ENCODE data around the gene OR51T1. TPM values are rescaled to one million over a fixed set of nuclear protein-coding genes. Genes with fewer than 3 reads are reported as not detected.

The OR51T1 gene
- total RNA-seq, 4 donors from 2014 or later, result not detected

DNA sequence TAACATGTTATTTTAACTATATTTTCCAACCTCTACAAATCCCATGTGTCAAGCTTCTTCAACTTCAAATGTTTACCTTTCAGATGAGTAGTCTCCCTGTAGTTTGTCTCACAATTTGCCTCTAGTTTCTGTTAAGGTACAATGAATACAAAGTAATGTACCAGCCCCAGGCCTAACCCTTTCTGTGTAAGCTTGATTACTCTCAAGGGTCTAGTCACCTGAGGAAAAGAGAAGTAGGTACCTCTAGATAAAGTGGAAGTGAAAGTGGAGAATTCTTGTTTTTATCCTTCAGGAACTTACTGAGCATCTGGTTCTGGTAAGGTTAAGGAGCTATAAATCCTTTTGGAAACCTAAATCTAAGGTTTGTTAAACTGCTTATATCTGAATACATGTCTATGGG lies 21.8 kb downstream of the OR51T1 start, which contains the start of gene OR51A7:
OR51A7 (plus strand) TSS at position 300 of the 400 bp plus-strand sequence. CDS start 3,587 bp downstream, outside the sequence.
- Histone ChIP-seq H3K4me1 (no peaks in the 10 kb centered on the region), H3K27ac (no peak within 1 kb of the TSS), H3K36me3 (no peaks in the 10 kb centered on the region), H3K27me3 (no peaks in the 10 kb centered on the region), H3K9me3 (no peaks in the 10 kb centered on the region), H3K4me3 (no peak within 1 kb of the TSS)
- TF ChIP-seq, protein P1, sequence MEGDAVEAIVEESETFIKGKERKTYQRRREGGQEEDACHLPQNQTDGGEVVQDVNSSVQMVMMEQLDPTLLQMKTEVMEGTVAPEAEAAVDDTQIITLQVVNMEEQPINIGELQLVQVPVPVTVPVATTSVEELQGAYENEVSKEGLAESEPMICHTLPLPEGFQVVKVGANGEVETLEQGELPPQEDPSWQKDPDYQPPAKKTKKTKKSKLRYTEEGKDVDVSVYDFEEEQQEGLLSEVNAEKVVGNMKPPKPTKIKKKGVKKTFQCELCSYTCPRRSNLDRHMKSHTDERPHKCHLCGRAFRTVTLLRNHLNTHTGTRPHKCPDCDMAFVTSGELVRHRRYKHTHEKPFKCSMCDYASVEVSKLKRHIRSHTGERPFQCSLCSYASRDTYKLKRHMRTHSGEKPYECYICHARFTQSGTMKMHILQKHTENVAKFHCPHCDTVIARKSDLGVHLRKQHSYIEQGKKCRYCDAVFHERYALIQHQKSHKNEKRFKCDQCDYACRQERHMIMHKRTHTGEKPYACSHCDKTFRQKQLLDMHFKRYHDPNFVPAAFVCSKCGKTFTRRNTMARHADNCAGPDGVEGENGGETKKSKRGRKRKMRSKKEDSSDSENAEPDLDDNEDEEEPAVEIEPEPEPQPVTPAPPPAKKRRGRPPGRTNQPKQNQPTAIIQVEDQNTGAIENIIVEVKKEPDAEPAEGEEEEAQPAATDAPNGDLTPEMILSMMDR (IDR thresholded peaks at IDR 0.05), result no peak
- TF ChIP-seq POLR2A (IDR thresholded peaks at IDR 0.05), result no peak
- intact Hi-C loops (cut with DNase I), result no loop called here
- no peak for DNase-seq

DNA sequence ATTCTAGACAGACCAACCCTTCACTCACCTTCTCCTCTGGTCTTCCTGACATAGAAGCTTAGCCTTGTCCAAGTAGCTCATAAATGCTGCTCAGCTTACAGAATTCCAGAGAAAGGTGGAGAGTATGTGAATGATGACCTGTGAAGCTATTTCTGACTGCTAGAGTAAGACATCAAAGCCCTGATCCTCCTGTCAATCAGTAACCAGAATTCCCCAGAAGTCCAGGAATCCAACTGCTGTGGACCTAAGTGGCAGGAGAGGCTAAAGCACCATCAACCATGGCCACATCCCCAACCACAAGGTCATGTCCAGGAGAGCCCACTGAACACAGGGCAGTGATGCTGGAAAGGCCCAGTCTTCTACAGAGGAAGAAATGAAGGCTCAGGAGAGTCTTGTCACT lies 34.9 kb downstream of the OR51T1 start:
- Histone ChIP-seq H3K4me1 (no peaks in the 10 kb centered on the region), H3K4me3 (no peak overlapping the region), H3K36me3 (no peaks in the 10 kb centered on the region), H3K27me3 (no peaks in the 10 kb centered on the region), H3K27ac (no peak overlapping the region), H3K9me3 (no peaks in the 10 kb centered on the region)
- no peak for TF ChIP-seq POLR2A (IDR thresholded peaks at IDR 0.05)
- TF ChIP-seq, protein P1 (IDR thresholded peaks at IDR 0.05), result no peak
- DNase-seq, result no peak
- intact Hi-C loops (cut with DNase I), result no loop called here

DNA sequence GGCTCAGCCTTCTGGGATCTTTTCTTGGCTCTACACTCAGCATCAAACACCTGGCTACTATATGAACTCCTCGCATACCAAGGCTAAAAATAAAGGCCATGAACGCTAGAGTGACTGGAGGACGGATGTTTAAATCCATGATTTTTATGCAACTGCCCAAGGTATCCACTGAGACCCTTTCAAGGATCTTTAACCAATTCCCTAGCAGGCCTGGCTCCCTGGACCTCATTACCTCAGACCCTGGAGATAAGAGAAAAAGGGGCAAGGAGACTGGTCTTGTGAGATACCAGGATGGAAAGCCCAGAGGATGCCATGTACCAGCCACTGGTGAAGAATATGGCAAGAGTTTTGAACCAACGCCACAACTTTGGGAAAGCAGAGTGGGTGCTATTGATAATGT lies 37.5 kb downstream of the OR51T1 start, which contains the start of gene OR51G2:
OR51G2 (minus strand) TSS at position 101 of the 400 bp plus-strand sequence. CDS start 3,687 bp downstream, outside the sequence.
- 31 to 71% methylated on average over 1 to 4 of the region's 4 CpGs for WGBS, 2 donors

DNA sequence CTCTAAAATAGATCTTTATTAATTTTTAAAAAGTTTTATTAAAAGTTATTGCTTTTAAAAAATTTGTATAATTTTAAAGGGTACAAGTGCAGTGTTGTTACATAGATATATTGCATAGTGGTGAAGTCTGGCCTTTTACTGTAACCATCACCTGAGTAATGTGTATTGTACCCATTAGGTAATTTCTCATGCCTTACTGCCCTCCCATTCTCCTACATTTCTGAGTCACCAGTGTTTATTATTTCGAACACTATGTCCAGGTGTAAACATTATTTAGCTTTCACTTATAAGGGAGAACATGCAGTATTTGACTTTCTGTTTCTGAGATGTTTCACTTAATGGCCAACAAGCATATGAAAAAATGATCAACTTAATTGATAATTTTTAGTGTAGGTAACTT lies 40.1 kb downstream of the OR51T1 start:
- no peak overlapping the region for H3K27ac ChIP-seq
- no peaks in the 10 kb centered on the region for H3K36me3 ChIP-seq
- no peaks in the 10 kb centered on the region for H3K27me3 ChIP-seq
- no peaks in the 10 kb centered on the region for H3K9me3 ChIP-seq
- TF ChIP-seq POLR2A (IDR thresholded peaks at IDR 0.05), result no peak
- TF ChIP-seq, protein P1 (IDR thresholded peaks at IDR 0.05), result no peak
- WGBS, 2 donors, result 31 to 62% methylated on average over 1 of the region's 1 CpG
- no peaks in the 10 kb centered on the region for H3K4me1 ChIP-seq
- H3K4me3 ChIP-seq, result no peak overlapping the region
- intact Hi-C loops (cut with DNase I), result no loop called here
- DNase-seq, result no peak

More for the DNA sequence above, 37.5 kb downstream of the OR51T1 start, which contains the start of gene OR51G2:
- intact Hi-C loops (cut with DNase I), result no loop called here
- Histone ChIP-seq H3K4me1 (no peaks in the 10 kb centered on the region), H3K36me3 (no peaks in the 10 kb centered on the region), H3K27me3 (no peaks in the 10 kb centered on the region), H3K4me3 (no peak within 1 kb of the TSS), H3K27ac (no peak within 1 kb of the TSS), H3K9me3 (no peaks in the 10 kb centered on the region)
- TF ChIP-seq POLR2A (IDR thresholded peaks at IDR 0.05), result no peak
- TF ChIP-seq, protein P1 (IDR thresholded peaks at IDR 0.05), result no peak
- DNase-seq, result no peak

DNA sequence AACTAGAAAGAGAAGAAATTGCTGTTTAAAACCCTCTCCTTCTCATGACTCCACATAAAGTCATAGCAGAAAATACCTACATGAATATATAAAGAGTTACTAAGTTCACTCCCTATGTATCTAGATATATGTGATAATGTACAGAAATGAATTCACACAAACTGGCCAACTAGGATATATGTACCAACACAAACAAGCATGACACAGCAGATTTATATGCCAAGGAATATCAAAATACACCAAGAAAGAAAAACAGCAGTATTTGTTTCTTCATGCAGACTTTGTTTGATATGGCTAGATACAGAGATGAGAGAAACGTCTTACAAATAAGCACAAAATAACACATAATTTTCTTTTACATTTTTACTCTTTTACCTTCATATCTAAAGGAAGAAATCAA lies 40.6 kb downstream of the OR51T1 start:
- Histone ChIP-seq H3K9me3 (no peaks in the 10 kb centered on the region), H3K27me3 (no peaks in the 10 kb centered on the region), H3K36me3 (no peaks in the 10 kb centered on the region), H3K4me3 (no peak overlapping the region), H3K27ac (no peak overlapping the region), H3K4me1 (no peaks in the 10 kb centered on the region)
- TF ChIP-seq, protein P1 (IDR thresholded peaks at IDR 0.05), result no peak
- no peak for TF ChIP-seq POLR2A (IDR thresholded peaks at IDR 0.05)
- 23 to 42% methylated on average over 1 of the region's 1 CpG for WGBS, 2 donors
- intact Hi-C loops (cut with DNase I), result no loop called here
- DNase-seq, result no peak

Measured in esophagus squamous epithelium (tissue), 5 donors.